ENCODE data around the gene LHFPL3. TPM values are rescaled to one million over a fixed set of nuclear protein-coding genes. Genes with fewer than 3 reads are reported as not detected.

The LHFPL3 gene
- total RNA-seq, 1 donor from 2014 or later, result 0.30 TPM

DNA sequence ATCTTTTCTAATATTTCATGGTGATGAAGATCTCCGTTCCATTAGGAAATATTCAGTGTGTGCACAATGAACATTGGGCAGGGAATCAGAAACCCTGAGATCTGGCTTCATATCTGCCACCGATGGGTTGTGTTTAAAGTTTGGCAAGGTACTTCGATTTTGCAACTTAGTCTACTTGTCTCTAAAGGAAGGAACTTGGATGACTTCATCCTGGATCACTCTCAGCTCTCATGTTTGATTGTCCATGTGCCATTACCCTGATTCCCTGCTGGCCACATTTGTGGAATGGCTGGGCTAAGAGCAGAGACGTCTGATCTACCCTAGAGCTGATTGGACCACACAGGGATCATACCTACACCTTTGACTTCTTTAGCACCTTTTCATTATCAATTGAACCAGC, 508.6 kb downstream of the LHFPL3 start:
- Histone ChIP-seq H4K20me1 (ENCODE audit: low read depth) (no peaks in the 10 kb centered on the region), H3K4me1 (no peaks in the 10 kb centered on the region), H3K27me3 (no peaks in the 10 kb centered on the region), H3K9me3 (ENCODE audit: low read depth) (no peaks in the 10 kb centered on the region), H3K36me3 (no peaks in the 10 kb centered on the region), H3K27ac (no peak overlapping the region), H3K4me3 (no peak overlapping the region), H3K9ac (no peak overlapping the region), H3F3A (ENCODE audit: low read depth) (no peaks in the 10 kb centered on the region), H3K79me2 (ENCODE audit: low read depth) (no peaks in the 10 kb centered on the region), H3K4me2 (no peak overlapping the region), H2AFZ (replicated peaks) (no peak overlapping the region)
- TF ChIP-seq, protein P1, sequence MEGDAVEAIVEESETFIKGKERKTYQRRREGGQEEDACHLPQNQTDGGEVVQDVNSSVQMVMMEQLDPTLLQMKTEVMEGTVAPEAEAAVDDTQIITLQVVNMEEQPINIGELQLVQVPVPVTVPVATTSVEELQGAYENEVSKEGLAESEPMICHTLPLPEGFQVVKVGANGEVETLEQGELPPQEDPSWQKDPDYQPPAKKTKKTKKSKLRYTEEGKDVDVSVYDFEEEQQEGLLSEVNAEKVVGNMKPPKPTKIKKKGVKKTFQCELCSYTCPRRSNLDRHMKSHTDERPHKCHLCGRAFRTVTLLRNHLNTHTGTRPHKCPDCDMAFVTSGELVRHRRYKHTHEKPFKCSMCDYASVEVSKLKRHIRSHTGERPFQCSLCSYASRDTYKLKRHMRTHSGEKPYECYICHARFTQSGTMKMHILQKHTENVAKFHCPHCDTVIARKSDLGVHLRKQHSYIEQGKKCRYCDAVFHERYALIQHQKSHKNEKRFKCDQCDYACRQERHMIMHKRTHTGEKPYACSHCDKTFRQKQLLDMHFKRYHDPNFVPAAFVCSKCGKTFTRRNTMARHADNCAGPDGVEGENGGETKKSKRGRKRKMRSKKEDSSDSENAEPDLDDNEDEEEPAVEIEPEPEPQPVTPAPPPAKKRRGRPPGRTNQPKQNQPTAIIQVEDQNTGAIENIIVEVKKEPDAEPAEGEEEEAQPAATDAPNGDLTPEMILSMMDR (IDR thresholded peaks at IDR 0.05), result no peak
- TF ChIP-seq EZH2 (IDR thresholded peaks at IDR 0.05) (no peak), EZH2phosphoT487 (IDR thresholded peaks at IDR 0.05) (no peak)
- Mint-ChIP-seq H3K36me3 (no peaks in the 10 kb centered on the region), H3K27ac (no peak overlapping the region), H3K27me3 (ENCODE audit: insufficient read depth, low read depth) (peaks cover 2% of the 10 kb centered on the region), H3K4me3 (no peak overlapping the region), H3K9me3 (no peaks in the 10 kb centered on the region), H3K4me1 (peaks cover 5% of the 10 kb centered on the region)
- DNase-seq (ENCODE audit: low spot score), result no peak

DNA sequence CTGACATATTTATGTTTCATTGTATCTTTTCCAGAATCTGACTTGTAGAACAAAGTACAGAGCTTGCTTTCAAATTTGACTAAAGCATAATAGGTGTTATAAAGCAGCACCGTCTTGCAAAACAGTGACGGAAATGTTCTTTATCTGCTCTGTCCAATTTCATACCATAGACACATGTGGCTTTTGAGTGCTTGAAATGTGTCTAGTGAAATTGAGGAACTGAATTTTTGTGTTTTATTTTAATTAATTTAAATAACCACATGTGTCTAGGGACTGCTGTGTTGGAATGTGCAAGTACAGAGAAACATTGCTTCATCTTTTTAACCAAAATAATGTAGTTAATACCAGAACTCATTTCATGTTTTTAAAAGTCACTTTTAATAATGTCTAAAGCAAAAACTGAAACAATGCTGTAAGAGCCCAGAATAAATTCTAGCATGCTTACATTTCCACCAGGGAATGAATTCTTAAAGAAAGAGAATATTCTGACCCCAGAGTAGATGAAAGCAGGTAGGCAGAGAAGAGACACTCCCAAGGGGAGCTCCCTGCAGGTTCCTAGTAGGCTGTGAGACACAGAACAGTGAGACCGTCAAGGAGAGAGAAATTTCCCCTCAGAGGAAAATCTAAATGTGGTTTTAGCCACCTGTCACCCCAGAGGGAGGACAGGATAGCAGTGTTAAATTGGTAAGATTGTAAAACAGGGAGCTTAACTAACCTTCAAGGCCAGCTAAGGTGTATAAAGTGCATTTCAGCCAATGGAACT, 510.3 kb downstream of the LHFPL3 start:
- TF ChIP-seq, protein P1 (IDR thresholded peaks at IDR 0.05), result no peak
- Histone ChIP-seq H4K20me1 (ENCODE audit: low read depth) (no peaks in the 10 kb centered on the region), H3F3A (ENCODE audit: low read depth) (no peaks in the 10 kb centered on the region), H3K9ac (no peak overlapping the region), H3K27ac (no peak overlapping the region), H3K4me2 (no peak overlapping the region), H3K36me3 (no peaks in the 10 kb centered on the region), H2AFZ (replicated peaks) (no peak overlapping the region), H3K27me3 (no peaks in the 10 kb centered on the region), H3K79me2 (ENCODE audit: low read depth) (no peaks in the 10 kb centered on the region), H3K4me1 (no peaks in the 10 kb centered on the region), H3K4me3 (no peak overlapping the region), H3K9me3 (ENCODE audit: low read depth) (no peaks in the 10 kb centered on the region)
- Mint-ChIP-seq H3K27me3 (ENCODE audit: insufficient read depth, low read depth) (peaks cover 2% of the 10 kb centered on the region), H3K9me3 (no peaks in the 10 kb centered on the region), H3K36me3 (no peaks in the 10 kb centered on the region), H3K4me3 (no peak overlapping the region), H3K27ac (no peak overlapping the region), H3K4me1 (peaks cover 5% of the 10 kb centered on the region)
- DNase-seq (ENCODE audit: low spot score), result no peak

DNA sequence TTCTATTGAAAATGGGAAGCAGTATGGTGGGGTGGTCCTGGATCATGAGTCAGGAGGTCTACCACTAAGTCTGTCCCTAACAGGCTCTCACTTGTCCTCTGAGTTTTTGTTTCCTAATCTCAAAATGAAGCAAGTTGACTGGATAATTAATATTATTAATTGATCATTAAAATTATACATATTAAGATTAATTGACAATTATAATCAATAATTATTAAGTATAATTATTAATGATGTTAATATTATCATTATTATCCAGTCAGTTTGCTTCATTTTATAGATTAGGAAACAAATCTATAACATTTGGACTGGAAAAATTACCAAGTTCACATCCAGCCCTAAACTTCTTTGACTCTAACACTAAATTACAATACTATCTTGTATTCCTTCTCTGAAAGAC, 511.4 kb downstream of the LHFPL3 start:
- Mint-ChIP-seq H3K27me3 (ENCODE audit: insufficient read depth, low read depth) (no peaks in the 10 kb centered on the region), H3K36me3 (no peaks in the 10 kb centered on the region), H3K9me3 (no peaks in the 10 kb centered on the region), H3K4me1 (peaks cover 5% of the 10 kb centered on the region), H3K27ac (no peak overlapping the region), H3K4me3 (no peak overlapping the region)
- H3K27ac ChIP-seq, result no peak overlapping the region
- no peaks in the 10 kb centered on the region for H3K36me3 ChIP-seq
- H3K9ac ChIP-seq, result no peak overlapping the region
- no peak overlapping the region for H3K4me2 ChIP-seq
- H2AFZ ChIP-seq (replicated peaks), result no peak overlapping the region
- no peaks in the 10 kb centered on the region for H3F3A ChIP-seq (ENCODE audit: low read depth)
- no peaks in the 10 kb centered on the region for H3K27me3 ChIP-seq
- H3K4me3 ChIP-seq, result no peak overlapping the region
- no peaks in the 10 kb centered on the region for H3K9me3 ChIP-seq (ENCODE audit: low read depth)
- TF ChIP-seq EZH2phosphoT487 (IDR thresholded peaks at IDR 0.05), result no peak
- TF ChIP-seq, protein P1 (IDR thresholded peaks at IDR 0.05), result no peak
- no peak for TF ChIP-seq EZH2 (IDR thresholded peaks at IDR 0.05)
- no peaks in the 10 kb centered on the region for H3K4me1 ChIP-seq
- DNase-seq (ENCODE audit: low spot score), result no peak
- H3K79me2 ChIP-seq (ENCODE audit: low read depth), result no peaks in the 10 kb centered on the region
- H4K20me1 ChIP-seq (ENCODE audit: low read depth), result no peaks in the 10 kb centered on the region
